ENCODE measurements around the gene CUEDC2.

CUEDC2 gene

DNA sequence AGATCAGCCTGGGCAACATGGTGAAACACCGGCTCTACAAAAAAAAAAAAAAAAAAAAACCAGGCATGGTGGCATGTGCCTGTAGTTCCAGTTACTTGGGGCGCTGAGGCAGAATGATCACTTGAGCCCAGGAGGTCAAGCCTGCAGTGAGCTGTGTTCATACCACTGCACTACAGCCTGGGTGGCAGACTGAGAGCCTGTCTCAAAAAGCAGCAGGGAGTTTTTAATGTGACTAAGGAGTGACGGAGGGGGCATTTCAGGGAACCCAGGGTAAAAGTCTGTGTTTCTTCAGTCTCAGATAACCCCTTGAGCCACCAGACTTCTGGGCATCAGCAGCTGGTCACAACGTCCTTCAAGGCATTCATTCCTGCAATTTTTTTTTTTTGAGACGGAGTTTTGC lies 21.1 kb upstream of the CUEDC2 start:
- peaks cover 3% of the 10 kb centered on the region; the same call in 1 of the 2 replicates for H4K20me1 ChIP-seq (ENCODE audit: control insufficient read depth, insufficient read depth, low read depth, low read length)
- peaks cover 24% of the 10 kb centered on the region for H3K4me1 ChIP-seq (ENCODE audit: control insufficient read depth, low read length)
- no peaks in the 10 kb centered on the region for H3K9me3 ChIP-seq (ENCODE audit: control insufficient read depth, insufficient read depth, low read length)
- H3K79me2 ChIP-seq (ENCODE audit: control insufficient read depth, low read length): peaks cover 32% of the 10 kb centered on the region
- no peak for TF ChIP-seq EZH2phosphoT487 (IDR thresholded peaks at IDR 0.05; ENCODE audit: borderline replicate concordance, low read length)
- TF ChIP-seq, protein P1, sequence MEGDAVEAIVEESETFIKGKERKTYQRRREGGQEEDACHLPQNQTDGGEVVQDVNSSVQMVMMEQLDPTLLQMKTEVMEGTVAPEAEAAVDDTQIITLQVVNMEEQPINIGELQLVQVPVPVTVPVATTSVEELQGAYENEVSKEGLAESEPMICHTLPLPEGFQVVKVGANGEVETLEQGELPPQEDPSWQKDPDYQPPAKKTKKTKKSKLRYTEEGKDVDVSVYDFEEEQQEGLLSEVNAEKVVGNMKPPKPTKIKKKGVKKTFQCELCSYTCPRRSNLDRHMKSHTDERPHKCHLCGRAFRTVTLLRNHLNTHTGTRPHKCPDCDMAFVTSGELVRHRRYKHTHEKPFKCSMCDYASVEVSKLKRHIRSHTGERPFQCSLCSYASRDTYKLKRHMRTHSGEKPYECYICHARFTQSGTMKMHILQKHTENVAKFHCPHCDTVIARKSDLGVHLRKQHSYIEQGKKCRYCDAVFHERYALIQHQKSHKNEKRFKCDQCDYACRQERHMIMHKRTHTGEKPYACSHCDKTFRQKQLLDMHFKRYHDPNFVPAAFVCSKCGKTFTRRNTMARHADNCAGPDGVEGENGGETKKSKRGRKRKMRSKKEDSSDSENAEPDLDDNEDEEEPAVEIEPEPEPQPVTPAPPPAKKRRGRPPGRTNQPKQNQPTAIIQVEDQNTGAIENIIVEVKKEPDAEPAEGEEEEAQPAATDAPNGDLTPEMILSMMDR (IDR thresholded peaks at IDR 0.05; ENCODE audit: low read depth, low read length, poor library complexity, severe bottlenecking): no peak
- peaks cover 45% of the 10 kb centered on the region for H3K36me3 ChIP-seq (ENCODE audit: control insufficient read depth, low read length)
- no peaks in the 10 kb centered on the region for H3K27me3 ChIP-seq (ENCODE audit: control insufficient read depth, low read length)
- no peak overlapping the region for H3K27ac ChIP-seq (ENCODE audit: low read depth, low read length)
- peaks cover 12% of the 10 kb centered on the region for H3F3A ChIP-seq (ENCODE audit: control insufficient read depth, insufficient read depth)
- no peak overlapping the region for H3K4me2 ChIP-seq (ENCODE audit: low read length)
- H3K4me3 ChIP-seq (ENCODE audit: low read length): no peak overlapping the region
- no peaks in the 10 kb centered on the region for H3K9me2 ChIP-seq (replicated peaks; ENCODE audit: control insufficient read depth, low read length)

DNA sequence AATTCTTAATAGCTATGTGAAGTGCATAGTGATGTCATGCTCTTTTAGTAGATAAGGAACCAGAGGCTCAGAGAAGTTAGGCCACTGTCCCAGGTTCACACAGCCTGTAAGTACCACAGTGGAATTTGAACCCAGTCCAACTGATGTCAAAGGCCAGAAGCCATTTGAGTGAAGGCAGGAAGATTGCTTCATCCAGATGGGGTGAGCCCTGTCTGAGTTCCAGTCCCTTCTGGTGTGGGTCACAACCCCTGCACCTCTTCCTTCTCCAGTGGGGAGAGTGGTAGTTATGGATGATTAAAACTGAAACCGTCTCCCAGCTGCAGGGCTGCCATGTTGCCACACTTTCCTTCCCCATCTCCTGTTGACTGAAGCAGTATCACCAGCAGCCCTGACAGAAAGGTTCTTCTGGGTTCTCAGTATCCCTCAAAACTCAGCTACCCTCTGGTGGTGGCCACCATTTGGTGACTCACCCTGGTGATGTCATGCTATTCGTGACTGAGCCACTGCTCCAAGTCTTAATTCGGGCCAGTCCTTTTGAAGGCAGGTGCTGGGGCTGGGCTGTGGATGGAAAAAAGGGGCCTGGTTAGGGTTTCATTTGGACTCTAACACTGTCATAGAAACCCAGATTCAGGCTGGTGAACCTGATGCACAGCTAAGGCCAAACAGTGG lies 20.4 kb upstream of the CUEDC2 start:
- H4K20me1 ChIP-seq (ENCODE audit: control insufficient read depth, insufficient read depth, low read depth, low read length): peaks cover 3% of the 10 kb centered on the region; the same call in 1 of the 2 replicates
- peaks cover 12% of the 10 kb centered on the region for H3F3A ChIP-seq (ENCODE audit: control insufficient read depth, insufficient read depth)
- H3K4me1 ChIP-seq (ENCODE audit: control insufficient read depth, low read length): peaks cover 24% of the 10 kb centered on the region
- no peaks in the 10 kb centered on the region for H3K9me3 ChIP-seq (ENCODE audit: control insufficient read depth, insufficient read depth, low read length)
- H3K4me2 ChIP-seq (ENCODE audit: low read length): peak overlapping the region; percentile 20; the same call in 1 of the 2 replicates
- H3K27ac ChIP-seq (ENCODE audit: low read depth, low read length): no peak overlapping the region
- peaks cover 45% of the 10 kb centered on the region for H3K36me3 ChIP-seq (ENCODE audit: control insufficient read depth, low read length)
- peaks cover 32% of the 10 kb centered on the region for H3K79me2 ChIP-seq (ENCODE audit: control insufficient read depth, low read length)
- H3K4me3 ChIP-seq (ENCODE audit: low read length): no peak overlapping the region
- no peaks in the 10 kb centered on the region for H3K27me3 ChIP-seq (ENCODE audit: control insufficient read depth, low read length)
- H3K9me2 ChIP-seq (replicated peaks; ENCODE audit: control insufficient read depth, low read length): no peaks in the 10 kb centered on the region
- TF ChIP-seq, protein P1 (IDR thresholded peaks at IDR 0.05; ENCODE audit: low read depth, low read length, poor library complexity, severe bottlenecking): no peak
- TF ChIP-seq EZH2phosphoT487 (IDR thresholded peaks at IDR 0.05; ENCODE audit: borderline replicate concordance, low read length): no peak

DNA sequence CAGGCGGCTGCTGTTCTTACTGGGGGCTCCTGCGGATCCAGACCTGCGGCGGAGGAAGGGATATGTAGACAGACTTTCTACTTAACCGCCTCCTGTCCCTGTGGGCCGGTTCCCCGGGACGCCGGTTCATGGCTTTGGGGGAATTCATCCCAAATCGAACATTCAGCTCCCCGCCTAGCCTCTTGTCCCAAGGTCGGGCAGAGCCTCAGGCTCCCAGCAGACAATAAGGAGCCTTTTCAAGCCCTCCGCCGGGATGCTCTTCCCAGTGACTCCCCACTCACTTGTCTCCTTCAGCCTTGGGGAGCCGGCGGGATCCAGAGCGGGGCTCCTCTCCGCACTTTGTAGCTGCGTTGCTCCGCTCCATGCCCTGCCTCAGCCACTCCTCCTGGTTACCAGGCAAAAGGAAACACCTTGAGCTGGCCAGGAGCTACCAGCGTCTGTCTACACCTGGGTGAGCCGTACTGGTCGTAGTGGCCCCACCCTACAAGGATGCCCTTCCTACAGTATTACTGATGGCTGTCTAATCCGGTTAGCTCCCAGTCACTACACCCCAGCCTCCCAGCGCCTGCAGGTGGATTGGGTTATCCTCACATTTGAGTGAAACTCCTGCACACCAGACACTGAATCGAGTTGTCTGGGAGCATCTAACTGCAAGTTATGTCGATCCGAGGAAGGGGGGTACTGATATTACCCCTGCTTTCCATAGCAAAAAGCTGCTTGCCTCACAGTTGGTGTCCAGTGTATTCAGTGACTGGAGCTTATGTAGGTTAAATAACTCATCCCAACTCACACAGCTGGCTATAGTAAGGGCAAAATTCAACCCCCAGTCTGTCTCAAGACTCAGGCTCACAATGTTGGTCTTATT lies 19.0 kb upstream of the CUEDC2 start, which contains the start of gene C10orf95:
Gene C10orf95, minus strand, starts transcription at position 439 of the 865 bp plus-strand sequence. CDS start 450 bp downstream, outside the sequence.
- peaks cover 12% of the 10 kb centered on the region for H3F3A ChIP-seq (ENCODE audit: control insufficient read depth, insufficient read depth)
- peaks cover 32% of the 10 kb centered on the region for H3K79me2 ChIP-seq (ENCODE audit: control insufficient read depth, low read length)
- peak within 1 kb of the TSS; percentile 92 for H3K4me2 ChIP-seq (ENCODE audit: low read length)
- no peaks in the 10 kb centered on the region for H3K9me2 ChIP-seq (replicated peaks; ENCODE audit: control insufficient read depth, low read length)
- no peak for TF ChIP-seq EZH2phosphoT487 (IDR thresholded peaks at IDR 0.05; ENCODE audit: borderline replicate concordance, low read length)
- TF ChIP-seq, protein P1 (IDR thresholded peaks at IDR 0.05; ENCODE audit: low read depth, low read length, poor library complexity, severe bottlenecking): no peak
- no peaks in the 10 kb centered on the region for H3K27me3 ChIP-seq (ENCODE audit: control insufficient read depth, low read length)
- H3K9me3 ChIP-seq (ENCODE audit: control insufficient read depth, insufficient read depth, low read length): no peaks in the 10 kb centered on the region
- H3K4me3 ChIP-seq (ENCODE audit: low read length): peak within 1 kb of the TSS; percentile 93
- peaks cover 3% of the 10 kb centered on the region; the same call in 1 of the 2 replicates for H4K20me1 ChIP-seq (ENCODE audit: control insufficient read depth, insufficient read depth, low read depth, low read length)
- H3K4me1 ChIP-seq (ENCODE audit: control insufficient read depth, low read length): peaks cover 24% of the 10 kb centered on the region
- H3K36me3 ChIP-seq (ENCODE audit: control insufficient read depth, low read length): peaks cover 42% of the 10 kb centered on the region
- peak within 1 kb of the TSS; percentile 86 for H3K27ac ChIP-seq (ENCODE audit: low read depth, low read length)

All from DOHH2 (cell line).